Stimulated activated CD4-positive, alpha-beta T cell treated with anti-CD3 and anti-CD28 coated beads, Interleukin-15, amount 100 ng/mL, for 24 hours (primary cell): ENCODE measurements around the gene PRPF19.

Experiments used
- DNase-seq: peaks from one replicate; pipeline ENCODE4 v3.0.0-alpha.2; 2020

Gene PRPF19

GRCh38 chr11:60906132-60906972 lies at the start of gene PRPF19:
PRPF19 (minus strand) TSS chr11:60906585; CDS start chr11:60906382, 203 bp downstream.
- DNase-seq: peak; percentile 98

DNA sequence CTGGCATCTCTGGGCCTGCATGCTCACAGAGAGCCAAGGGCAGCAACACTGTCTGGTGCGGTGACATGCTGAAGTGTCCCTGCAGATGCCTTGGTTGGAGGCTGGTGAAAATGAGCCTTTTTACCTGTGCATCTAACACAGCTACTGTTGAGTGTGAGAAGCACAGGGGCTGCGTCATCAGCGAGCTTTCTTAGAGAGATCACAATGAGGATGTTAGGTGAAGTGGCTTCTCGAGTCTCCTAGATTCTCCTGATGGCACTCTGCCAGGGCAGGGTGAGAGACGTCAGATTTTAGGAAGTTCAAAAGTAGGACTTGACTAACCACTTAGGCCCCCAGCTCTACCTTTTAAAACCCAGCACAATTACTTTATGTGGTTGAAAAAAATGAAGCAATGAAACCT lies 49.2 kb upstream of the PRPF19 start:
- DNase-seq: no peak

- DNase-seq: no peak
Observed at GRCh38 chr11:60954421-60954820, 48.0 kb upstream of the PRPF19 start.

- DNase-seq: no peak
Observed at GRCh38 chr11:60953781-60954180, 47.4 kb upstream of the PRPF19 start.

GRCh38 chr11:60952742-60953170 lies 46.4 kb upstream of the PRPF19 start:
- no peak for DNase-seq

DNA sequence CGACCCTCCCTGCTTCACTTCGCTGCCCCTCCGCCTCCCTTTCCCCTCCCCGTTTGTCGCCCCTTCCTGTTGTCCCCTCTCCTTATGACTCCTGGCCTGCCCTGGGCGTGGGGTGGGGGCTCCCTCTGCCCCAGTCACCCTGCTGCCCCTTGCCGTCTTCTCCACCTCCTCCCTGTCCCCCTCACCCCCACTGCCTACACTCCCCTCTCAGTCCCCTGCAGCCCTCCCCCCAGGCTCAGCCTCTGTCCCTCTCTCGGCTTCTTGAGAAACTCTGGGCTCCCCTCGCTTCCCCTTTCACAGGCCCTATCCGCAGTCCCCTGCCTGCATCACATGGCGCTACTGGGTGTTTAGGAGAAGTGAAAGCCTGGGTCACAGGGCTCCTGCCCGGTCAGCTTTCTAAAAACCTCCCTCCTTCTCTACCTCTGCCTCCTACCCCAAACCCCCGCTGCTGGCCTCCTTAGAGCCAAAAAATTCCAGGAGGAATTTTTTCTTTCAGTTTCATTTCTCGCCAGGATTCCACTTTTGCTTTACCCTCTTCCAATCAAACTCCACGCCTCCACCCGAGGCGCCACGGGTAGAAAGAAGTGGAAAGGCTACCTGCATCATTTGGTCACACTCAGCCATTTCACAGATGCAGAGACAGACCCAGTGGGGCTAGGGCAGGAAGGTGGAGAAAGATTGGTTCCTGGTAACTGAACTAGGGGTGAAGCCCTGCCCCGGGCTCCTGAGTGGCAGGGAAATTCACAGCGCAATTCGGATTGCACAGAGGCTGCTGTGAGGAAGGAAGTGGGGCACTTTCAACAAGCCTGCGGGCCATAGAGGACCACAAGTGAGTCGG lies 45.7 kb upstream of the PRPF19 start, which contains the start of gene SLC15A3:
SLC15A3 (minus strand) TSS at position 273 of the 838 bp plus-strand sequence. CDS start 625 bp downstream, outside the sequence.
- DNase-seq: peak; percentile 46

DNA sequence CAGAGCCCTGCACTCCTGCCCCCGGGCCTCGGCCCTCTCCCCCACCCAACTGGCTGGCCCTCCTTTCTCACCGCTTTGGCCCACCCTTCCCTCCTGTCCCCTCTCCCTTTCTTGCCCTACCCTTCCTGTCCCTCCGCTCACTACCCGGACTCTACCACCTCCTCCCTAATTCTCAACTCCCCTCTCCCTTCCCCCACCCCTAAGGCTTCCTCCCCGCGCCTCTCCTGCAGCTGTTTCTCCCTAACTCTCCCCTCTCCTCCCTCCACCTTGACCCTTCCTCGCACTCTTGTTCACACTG lies 45.2 kb upstream of the PRPF19 start:
- no peak for DNase-seq

DNA sequence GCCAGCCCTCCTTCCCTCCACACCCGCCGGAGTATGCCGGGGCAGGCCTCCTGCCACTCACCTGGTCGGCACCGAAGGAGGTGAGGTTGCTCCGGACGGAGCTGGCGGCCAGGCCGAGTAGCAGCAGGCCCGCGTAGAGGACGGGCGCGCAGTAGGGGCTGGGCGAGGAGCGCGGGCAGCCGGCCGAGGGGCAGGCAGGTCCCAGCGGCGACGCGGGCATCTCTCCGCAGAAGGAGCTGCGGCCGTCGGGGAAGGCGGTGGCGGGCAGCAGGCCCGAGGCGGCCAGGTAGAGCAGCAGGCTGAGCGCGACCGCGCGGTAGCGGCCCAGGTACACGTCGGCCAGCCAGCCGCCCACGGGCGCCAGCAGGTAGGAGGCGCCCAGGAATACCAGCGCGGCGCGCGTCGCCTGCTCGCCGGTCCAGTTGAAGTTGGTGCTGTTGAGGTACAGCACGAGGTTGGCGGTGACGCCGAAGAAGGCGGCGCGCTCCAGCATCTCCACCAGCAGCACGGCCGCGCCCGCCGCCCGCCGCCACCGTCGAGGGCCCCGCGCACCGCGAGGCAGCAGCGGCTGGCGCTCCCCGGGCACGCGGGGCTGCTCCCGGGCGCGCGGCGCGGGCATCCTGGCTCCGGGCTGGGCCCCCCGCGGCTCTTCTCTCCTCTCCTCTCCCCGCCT lies 44.7 kb upstream of the PRPF19 start:
- DNase-seq: peak; percentile 52

- no peak for DNase-seq
Observed at GRCh38 chr11:60950024-60950423, 43.6 kb upstream of the PRPF19 start.

DNA sequence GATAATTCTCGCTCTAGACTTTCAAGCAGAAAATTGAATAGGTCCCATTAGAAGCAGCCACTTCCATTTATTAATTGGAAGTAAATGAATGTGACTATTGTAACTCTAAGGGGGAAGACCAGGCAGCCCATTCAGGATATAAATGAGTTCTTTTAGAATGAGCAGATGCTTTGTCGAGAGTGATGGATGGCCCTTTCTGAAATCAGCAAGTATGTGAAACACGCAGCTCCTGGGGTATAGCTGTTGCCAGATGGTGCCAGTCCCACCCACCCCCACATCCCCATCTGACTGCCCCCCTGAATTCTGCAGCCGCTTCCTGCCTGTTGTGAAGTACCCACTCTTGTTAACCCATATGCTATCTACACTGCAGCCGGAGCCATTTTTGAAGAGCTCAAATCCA lies 41.9 kb upstream of the PRPF19 start:
- no peak for DNase-seq

DNA sequence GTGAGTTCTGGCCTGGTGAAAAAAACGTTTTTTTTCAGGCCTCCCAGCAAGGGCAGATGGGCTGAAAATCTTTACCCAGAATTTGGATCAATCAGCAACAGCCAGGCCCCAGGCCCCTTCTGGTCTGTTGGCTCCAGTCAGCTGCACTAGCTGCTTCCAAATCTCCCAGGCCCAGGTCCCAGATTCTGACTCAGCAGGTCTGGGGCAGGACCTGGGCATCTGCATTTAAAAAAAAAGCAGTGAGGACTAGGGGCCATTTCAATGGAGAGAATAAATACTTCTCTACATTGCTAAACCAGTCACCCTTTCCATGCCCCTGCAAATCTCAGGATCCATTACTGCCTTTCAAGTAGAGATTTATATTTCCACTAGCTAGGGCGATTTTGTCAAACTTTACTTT lies 41.3 kb upstream of the PRPF19 start:
- no peak for DNase-seq

DNA sequence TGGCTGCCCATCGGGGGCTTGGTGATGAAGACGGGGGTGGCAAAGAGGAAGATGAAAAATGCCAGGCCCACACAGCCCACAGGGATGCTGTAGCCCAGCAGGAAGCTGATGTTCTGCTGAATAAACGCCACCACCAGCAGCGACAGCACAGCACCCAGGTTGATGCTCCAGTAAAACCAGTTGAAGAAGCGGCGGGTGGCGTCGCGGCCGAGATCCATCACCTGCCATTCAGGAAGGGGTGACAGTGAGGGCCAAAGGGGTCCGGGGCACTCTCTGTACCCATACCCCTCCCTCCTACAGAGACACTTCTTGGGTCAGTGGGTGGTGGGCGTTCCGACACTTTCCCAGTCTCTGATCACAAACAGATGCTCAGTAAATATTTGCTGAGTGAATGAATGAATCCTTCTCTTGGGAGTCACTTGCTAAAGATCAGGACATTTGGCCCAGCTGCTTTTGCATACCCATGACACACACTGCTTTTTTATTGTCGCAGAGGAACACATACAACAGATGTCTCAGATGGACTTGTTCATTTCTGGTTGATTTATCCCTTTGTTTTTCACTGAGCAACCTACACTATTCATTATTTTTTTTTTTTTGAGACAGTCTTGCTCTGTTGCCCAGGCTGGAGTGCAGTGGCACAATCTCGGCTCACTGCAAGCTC lies 40.3 kb upstream of the PRPF19 start:
- no peak for DNase-seq

DNA sequence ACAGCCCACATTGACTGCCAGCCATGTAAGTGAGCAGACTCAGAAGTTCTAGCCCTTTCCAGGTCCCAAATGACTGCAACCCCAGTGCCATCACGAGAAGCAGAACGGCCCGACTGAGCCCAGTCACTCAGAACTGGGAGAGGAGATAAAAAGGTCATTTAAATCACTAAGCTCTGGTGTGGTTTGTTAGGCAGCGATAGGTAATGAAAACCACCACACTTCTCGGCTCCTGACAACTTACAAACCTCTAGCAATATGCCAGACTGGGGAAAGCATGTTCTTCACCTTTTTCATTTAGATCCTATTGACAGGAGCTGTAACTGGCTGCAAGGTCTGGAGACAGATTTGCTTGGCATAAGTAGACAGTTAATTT lies 38.9 kb upstream of the PRPF19 start:
- no peak for DNase-seq

- DNase-seq: no peak
Observed at GRCh38 chr11:60944490-60945294, 38.3 kb upstream of the PRPF19 start.

DNA sequence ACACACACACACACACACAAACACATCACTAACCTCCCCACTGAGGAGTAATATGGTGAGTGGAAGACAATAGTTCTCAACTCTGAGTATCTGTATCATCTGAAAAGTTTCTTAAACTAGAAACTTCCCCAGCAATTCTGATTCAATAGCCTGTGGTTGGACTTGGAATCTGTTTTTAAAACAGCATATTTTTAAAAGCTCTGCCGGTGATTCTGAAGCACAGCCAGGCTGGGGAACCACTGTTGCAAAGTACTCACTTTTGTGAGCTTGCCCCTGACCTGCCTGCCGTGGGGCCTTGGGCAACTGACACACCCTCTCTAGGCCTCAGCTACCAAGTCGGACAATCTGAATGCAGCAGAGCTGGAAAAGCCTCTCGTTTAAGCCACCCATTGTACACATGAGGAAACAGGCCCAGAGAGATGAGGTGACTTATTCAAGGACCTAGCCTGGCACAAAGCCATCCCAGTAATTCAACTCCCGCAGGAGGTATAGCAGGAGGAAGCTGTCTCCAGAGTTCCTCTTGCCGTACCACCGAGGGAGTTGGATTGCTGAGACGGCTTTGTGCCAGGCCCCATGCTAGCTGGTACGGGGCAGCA lies 36.7 kb upstream of the PRPF19 start:
- no peak for DNase-seq

DNA sequence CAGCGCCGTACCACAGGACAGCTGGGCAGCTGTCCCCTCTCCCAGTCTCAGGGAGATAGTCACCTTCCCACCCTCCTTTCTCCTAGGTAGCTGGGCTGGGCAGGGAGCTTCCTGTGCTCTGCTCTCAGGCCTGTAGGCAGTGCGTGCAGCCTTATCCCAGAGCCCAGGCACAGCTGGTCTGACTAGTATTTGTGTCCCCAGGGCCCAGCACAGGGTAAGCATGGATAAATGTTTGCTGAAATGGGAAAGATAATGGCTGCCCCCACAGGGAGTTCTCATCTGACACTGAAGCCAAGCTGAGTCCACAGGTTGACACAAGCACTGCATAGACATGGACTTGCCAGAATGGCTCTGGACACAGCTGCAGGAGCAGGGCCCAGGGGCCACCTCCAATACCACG lies 35.8 kb upstream of the PRPF19 start:
- DNase-seq: no peak

GRCh38 chr11:60941371-60942119 lies 35.2 kb upstream of the PRPF19 start:
- DNase-seq: no peak

GRCh38 chr11:60939855-60940254 lies 33.5 kb upstream of the PRPF19 start:
- no peak for DNase-seq

DNA sequence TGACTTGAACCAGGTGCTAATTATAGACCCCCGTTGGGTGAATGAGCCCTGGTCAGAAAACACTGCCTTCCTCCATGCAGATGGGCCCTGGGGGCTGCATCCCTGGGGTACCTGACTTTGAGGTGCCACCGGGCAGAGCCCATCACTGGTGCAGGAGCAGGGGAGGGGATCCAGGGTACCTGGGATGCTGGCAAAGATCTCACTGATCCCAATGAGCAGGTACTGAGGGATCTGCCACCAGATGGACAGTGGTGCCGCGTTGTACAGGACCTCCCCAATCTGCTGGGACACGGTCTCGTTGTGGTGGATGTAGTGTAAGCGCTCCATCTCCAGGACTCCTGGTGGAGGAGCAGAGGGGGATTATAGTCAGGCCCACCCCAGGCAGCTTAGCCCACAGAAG lies 32.9 kb upstream of the PRPF19 start:
- no peak for DNase-seq

DNA sequence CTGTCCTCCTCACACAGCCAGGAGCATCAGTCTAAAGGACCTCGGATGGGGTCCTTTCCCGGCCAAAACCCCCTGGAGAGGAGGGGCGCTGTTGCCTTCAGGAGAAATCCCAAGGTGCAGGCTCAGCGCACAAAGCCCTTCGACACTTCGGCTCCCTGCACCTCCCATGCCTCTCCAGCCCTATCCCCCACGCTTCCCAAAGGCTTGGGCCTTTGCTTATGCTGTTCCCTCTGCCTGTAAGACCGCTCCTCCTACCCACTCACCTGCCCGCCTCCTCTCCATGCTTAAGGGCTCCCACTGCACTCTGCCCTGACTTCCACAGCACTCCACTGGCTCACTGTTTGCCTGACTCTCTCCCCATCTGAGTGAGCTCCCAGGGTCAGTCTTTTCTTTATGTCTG lies 32.1 kb upstream of the PRPF19 start:
- DNase-seq: no peak

DNA sequence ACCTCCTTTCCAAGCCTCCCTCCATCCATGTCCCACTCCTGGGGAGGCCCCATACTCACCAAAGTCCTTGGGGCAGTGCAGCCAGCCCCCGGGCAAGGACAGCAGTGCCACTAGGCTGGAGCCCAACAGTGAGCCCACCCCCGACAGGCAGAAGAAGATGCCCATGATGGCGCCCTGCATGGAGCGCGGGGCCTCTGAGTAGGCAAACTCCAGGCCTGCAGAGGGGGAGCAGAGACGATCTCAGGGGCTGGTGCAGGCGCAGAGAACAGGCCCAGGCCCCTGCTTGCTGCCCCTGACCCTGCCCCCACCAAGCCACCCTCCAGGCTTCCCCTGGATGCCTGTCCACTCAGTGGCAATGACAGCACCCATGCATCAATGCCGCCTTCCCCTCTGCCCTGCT lies 31.4 kb upstream of the PRPF19 start:
- no peak for DNase-seq
